C4-2B (cell line): ENCODE measurements around the gene CDIPT.

Experiments
- ZFX ChIP-seq: fragments of 450-650 bp; IDR thresholded peaks from 2 replicates; pipeline ENCODE4 v1.6.1; 2017
- TF ChIP-seq, protein P1 (sequence below): fragments of 450-650 bp; conservative IDR thresholded peaks from 2 replicates; pipeline ENCODE4 v1.5.1; 2017; ENCODE audit warnings: mild to moderate bottlenecking

DNA sequence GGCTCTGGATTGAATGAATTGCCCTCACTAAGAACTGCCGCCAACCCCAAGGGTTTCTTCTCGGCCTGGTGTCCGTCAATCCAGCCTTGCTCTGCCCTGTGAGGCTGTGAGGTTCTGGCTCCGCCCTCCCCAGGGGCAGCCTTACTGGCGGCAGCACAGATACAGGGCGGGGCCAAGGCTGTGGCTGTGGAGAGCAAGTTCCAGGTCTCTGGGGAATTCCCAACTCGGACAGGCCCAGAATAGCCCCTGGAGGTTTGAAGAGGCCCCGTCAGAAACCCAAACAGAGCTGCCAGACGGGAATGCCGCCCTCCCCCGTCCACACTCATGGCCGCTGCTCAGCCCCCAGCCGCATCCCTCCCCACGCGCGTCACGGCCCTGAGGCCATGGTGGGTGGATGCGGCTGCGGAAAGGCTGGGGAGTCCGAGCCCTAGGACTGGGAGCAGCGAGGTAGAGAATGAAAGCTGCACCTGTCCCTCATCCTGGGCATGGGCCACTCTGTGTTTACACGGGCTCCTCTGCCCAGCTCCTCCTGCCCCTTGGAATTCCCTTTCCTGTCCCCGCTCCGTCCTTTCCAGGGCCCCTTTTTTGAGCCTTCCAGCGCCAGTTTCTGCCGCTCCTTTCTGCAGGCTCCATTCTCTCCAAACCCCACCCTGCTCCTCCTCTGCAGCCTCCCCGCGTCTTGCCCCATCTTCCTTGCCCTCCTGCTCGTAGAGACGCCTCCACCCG, 51.7 kb downstream of the CDIPT start:
- TF ChIP-seq, protein P1, sequence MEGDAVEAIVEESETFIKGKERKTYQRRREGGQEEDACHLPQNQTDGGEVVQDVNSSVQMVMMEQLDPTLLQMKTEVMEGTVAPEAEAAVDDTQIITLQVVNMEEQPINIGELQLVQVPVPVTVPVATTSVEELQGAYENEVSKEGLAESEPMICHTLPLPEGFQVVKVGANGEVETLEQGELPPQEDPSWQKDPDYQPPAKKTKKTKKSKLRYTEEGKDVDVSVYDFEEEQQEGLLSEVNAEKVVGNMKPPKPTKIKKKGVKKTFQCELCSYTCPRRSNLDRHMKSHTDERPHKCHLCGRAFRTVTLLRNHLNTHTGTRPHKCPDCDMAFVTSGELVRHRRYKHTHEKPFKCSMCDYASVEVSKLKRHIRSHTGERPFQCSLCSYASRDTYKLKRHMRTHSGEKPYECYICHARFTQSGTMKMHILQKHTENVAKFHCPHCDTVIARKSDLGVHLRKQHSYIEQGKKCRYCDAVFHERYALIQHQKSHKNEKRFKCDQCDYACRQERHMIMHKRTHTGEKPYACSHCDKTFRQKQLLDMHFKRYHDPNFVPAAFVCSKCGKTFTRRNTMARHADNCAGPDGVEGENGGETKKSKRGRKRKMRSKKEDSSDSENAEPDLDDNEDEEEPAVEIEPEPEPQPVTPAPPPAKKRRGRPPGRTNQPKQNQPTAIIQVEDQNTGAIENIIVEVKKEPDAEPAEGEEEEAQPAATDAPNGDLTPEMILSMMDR = no peak
- TF ChIP-seq ZFX = no peak
